GM12878 (cell line): Measurements from ENCODE around the gene TRIM41.

Source experiments
- ATF3 ChIP-seq: IDR thresholded peaks from 2 replicates; pipeline ENCODE4 v1.6.1; 2011; ENCODE audit warnings: low read depth, mild to moderate bottlenecking, low read length, moderate library complexity, borderline replicate concordance; ENCODE audit errors: extremely low read depth
- CHD1 ChIP-seq: IDR thresholded peaks from 2 replicates; pipeline ENCODE4 v1.6.1; 2012; ENCODE audit warnings: low read depth, low read length, improper control_type of control experiment
- CTCF ChIP-seq, 3 experiments: IDR thresholded peaks in 2 of 3; conservative IDR thresholded peaks in 1 of 3; 2 replicates each; pipeline ENCODE4 v1.5.1; 2011; ENCODE audit warnings: low read depth in 3 of 3, low read length in 3 of 3, mild to moderate bottlenecking in 3 of 3, control low read depth in 2 of 3, moderate library complexity in 2 of 3, inconsistent platforms in 1 of 3, mixed read lengths in 1 of 3; ENCODE audit not compliant: control insufficient read depth in 2 of 3, insufficient read depth in 1 of 3; ENCODE audit errors: extremely low read depth in 1 of 3
- EP300 ChIP-seq, 2 experiments: fragments of 150-350 bp in 1 of 2; IDR thresholded peaks; 2 replicates each; pipeline ENCODE4 v1.6.1; 2011 to 2012; ENCODE audit warnings: low read depth in 2 of 2, low read length in 2 of 2, borderline replicate concordance in 1 of 2, improper control_type of control experiment in 1 of 2, inconsistent platforms in 1 of 2; ENCODE audit not compliant: control insufficient read depth in 1 of 2
- FOXK2 ChIP-seq: fragments of 450-650 bp; IDR thresholded peaks from 2 replicates; pipeline ENCODE4 v1.6.1; 2017; ENCODE audit warnings: mild to moderate bottlenecking, moderate library complexity
- JUND ChIP-seq: IDR thresholded peaks from 2 replicates; pipeline ENCODE4 v1.6.1; 2012; ENCODE audit warnings: low read depth, mild to moderate bottlenecking, low read length, improper control_type of control experiment, moderate library complexity
- MAX ChIP-seq: IDR thresholded peaks from 2 replicates; pipeline ENCODE4 v1.6.1; 2012; ENCODE audit warnings: low read depth, low read length, improper control_type of control experiment
- NFIC ChIP-seq: IDR thresholded peaks from 2 replicates; pipeline ENCODE4 v1.6.1; 2012; ENCODE audit warnings: low read depth, mild to moderate bottlenecking, inconsistent platforms, low read length, moderate library complexity
- NR2C2 ChIP-seq: IDR thresholded peaks from 2 replicates; pipeline ENCODE4 v1.6.1; 2011; ENCODE audit warnings: borderline replicate concordance, low read depth; ENCODE audit not compliant: control insufficient read depth, insufficient read length
- PAX8 ChIP-seq: fragments of 450-650 bp; IDR thresholded peaks from 2 replicates; pipeline ENCODE4 v1.6.1; 2017; ENCODE audit warnings: mild to moderate bottlenecking, moderate library complexity
- POLR2AphosphoS5 ChIP-seq: IDR thresholded peaks from 2 replicates; pipeline ENCODE4 v1.6.1; 2011; ENCODE audit warnings: mild to moderate bottlenecking, low read length, inconsistent platforms
- SPI1 ChIP-seq: IDR thresholded peaks from 2 replicates; pipeline ENCODE4 v1.6.1; 2011; ENCODE audit warnings: low read depth, mild to moderate bottlenecking, low read length, moderate library complexity, borderline replicate concordance; ENCODE audit not compliant: insufficient read depth
- SREBF1 ChIP-seq: IDR thresholded peaks from 2 replicates; pipeline ENCODE4 v1.6.1; 2012; ENCODE audit warnings: mild to moderate bottlenecking, low read length
- SRF ChIP-seq, 2 experiments: IDR thresholded peaks; 2 replicates each; pipeline ENCODE4 v1.6.1; 2011; ENCODE audit warnings: low read depth in 2 of 2, low read length in 2 of 2, mild to moderate bottlenecking in 1 of 2, moderate library complexity in 1 of 2

GRCh38 chr5:181200816-181201215 lies 22.3 kb upstream of the TRIM41 start:
- TF ChIP-seq SPI1 (no peak), CTCF (IDR thresholded peaks at IDR 0.05 in 2 of 3, conservative IDR thresholded peaks at IDR 0.05 in 1 of 3; ENCODE audit: control insufficient read depth in 2 of 3, extremely low read depth in 1 of 3, insufficient read depth in 1 of 3, low read depth in 3 of 3, low read length in 3 of 3) (no peak), NFIC (no peak), CHD1 (no peak), PAX8 (no peak), EP300 (IDR thresholded peaks at IDR 0.05; ENCODE audit: borderline replicate concordance in 1 of 2, control insufficient read depth in 1 of 2, low read depth in 2 of 2, low read length in 2 of 2) (no peak), JUND (no peak), MAX (no peak), ATF3 (no peak), SRF (IDR thresholded peaks at IDR 0.05; ENCODE audit: low read depth in 2 of 2, low read length in 2 of 2) (no peak), NR2C2 (no peak), SREBF1 (no peak), FOXK2 (no peak), POLR2AphosphoS5 (no peak)
